GM12891 (cell line): ENCODE measurements around the gene SATB1.

ENCODE experiments used
- DNase-seq: peaks from one replicate; pipeline ENCODE4 v3.0.0; 2011; ENCODE audit warnings: low spot score; ENCODE audit not compliant: insufficient read length
- FAIRE-seq: peaks from 2 replicates; lab custom pipeline; 2011; peaks lifted over from hg19 to GRCh38; lab: Jason Lieb, UNC
- PAX5 ChIP-seq: IDR thresholded peaks from 2 replicates; pipeline ENCODE4 v1.6.1; 2011; ENCODE audit warnings: low read length, moderate library complexity, mild to moderate bottlenecking; ENCODE audit not compliant: insufficient read depth, severe bottlenecking
- POLR2A ChIP-seq: IDR thresholded peaks from 2 replicates; pipeline ENCODE4 v1.6.1; 2011; ENCODE audit warnings: low read depth, low read length, control low read depth
- POLR2AphosphoS5 ChIP-seq: IDR thresholded peaks from 2 replicates; pipeline ENCODE4 v1.6.1; 2011; ENCODE audit warnings: low read depth, low read length, control low read depth
- POU2F2 ChIP-seq: IDR thresholded peaks from 2 replicates; pipeline ENCODE4 v1.6.1; 2011; ENCODE audit warnings: low read depth, mild to moderate bottlenecking, control low read depth, low read length, moderate library complexity
- SPI1 ChIP-seq: IDR thresholded peaks from 2 replicates; pipeline ENCODE4 v1.6.1; 2011; ENCODE audit warnings: low read depth, low read length, control low read depth
- TAF1 ChIP-seq: IDR thresholded peaks from 2 replicates; pipeline ENCODE4 v1.6.1; 2011; ENCODE audit warnings: low read depth, low read length, control low read depth

Gene SATB1

DNA sequence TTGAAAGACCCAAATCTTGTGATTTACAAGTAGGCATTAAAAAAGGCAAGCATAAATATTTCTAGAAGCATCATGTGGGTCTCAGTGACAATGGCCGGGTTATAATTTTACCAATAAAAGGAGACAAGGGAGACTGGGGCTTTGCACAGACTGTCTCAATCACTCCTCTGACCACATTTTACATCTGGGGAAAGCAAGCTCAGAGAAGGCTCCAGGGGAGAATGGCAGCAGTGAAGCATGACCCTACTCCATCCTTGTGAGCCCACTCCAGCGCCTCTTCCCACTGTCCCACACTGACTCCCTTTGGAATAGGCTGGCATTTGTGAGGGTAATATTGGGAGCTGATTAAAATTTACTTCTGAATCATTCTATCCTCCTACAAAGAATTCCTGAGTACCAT, 61.8 kb downstream of the SATB1 start:
- FAIRE-seq (no peak), DNase-seq (no peak)
- TF ChIP-seq PAX5 = no peak
- no peak for TF ChIP-seq SPI1
- TF ChIP-seq POLR2AphosphoS5 = no peak

DNA sequence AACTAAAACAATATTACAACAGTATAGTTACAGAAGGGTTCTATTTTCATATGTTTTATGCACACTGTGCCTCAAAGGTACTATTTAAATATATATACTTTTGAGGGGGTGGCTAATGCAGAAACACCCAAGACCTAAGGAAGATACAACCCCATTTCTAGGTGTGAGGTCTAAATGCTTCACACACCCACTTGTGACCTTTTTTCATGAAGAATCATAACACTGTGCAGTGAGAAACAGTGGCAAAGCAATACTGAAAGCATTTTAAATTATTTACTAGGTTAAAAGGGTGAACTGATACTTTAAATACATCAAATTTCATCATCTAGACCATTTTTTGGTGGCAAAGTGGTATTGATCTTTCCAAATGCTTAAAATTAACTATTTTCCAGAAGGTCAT, 67.4 kb downstream of the SATB1 start:
- no peak for DNase-seq
- TF ChIP-seq TAF1 (no peak), POU2F2 (no peak), POLR2AphosphoS5 (no peak), POLR2A (no peak), PAX5 (no peak), SPI1 (no peak)
- no peak for FAIRE-seq

- FAIRE-seq (no peak), DNase-seq (no peak)
- TF ChIP-seq POLR2AphosphoS5 (no peak), SPI1 (no peak), POU2F2 (no peak), TAF1 (no peak), POLR2A (no peak), PAX5 (no peak)
Observed at GRCh38 chr3:18355832-18356231, 69.3 kb downstream of the SATB1 start.

- DNase-seq (no peak), FAIRE-seq (no peak)
Observed at GRCh38 chr3:18354701-18355100, 70.4 kb downstream of the SATB1 start.

DNA sequence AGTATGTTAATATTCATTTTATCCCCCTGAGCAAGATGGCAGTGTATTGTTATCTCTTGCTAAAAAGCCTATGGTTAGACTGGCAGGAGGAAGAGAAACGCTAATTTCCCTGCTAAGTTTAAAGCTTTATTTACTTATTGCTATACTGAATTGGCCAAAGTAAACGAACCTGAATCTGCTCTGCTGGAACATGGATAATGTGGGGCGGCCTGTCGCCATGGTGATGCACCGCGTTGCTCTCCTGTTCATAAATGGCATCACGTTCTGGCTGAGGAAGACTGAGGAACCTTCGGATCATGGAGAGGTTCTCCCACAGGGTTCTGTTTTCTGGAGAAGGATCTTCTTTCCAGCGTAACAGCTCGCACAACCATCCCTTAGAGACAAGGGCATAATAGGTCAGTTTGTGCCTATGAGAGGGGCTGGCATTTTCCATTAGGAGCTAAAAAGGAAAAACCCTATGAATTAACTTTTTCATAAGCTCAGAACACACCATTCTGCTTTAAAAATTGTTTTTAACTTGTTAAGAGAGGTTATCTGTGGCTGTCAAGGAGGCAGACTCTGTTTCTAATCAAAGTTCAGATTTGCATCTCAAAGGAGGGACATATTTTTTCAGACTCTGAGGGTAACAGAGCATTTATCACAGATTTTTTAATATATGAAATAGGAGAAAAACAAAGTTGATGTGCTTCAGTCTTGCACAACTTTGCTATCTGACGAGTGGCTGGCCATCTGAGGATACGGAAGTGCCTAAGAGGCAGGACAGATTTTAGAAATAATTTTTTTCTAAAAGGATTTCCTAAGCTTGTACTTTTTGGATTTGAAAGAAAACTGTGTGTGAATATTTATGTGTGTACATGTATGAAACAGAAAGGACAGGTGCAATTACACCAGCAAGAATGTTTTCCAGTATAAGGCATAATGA, 73.1 kb downstream of the SATB1 start:
- FAIRE-seq (no peak), DNase-seq (no peak)
- TF ChIP-seq POLR2A = no peak
- TF ChIP-seq SPI1 = no peak
- no peak for TF ChIP-seq PAX5
- TF ChIP-seq POU2F2 = no peak
- no peak for TF ChIP-seq POLR2AphosphoS5
- no peak for TF ChIP-seq TAF1

More at GRCh38 chr3:18354701-18355100, 70.4 kb downstream of the SATB1 start:
- TF ChIP-seq POLR2A (no peak), PAX5 (no peak), SPI1 (no peak), POU2F2 (no peak), TAF1 (no peak), POLR2AphosphoS5 (no peak)

DNA sequence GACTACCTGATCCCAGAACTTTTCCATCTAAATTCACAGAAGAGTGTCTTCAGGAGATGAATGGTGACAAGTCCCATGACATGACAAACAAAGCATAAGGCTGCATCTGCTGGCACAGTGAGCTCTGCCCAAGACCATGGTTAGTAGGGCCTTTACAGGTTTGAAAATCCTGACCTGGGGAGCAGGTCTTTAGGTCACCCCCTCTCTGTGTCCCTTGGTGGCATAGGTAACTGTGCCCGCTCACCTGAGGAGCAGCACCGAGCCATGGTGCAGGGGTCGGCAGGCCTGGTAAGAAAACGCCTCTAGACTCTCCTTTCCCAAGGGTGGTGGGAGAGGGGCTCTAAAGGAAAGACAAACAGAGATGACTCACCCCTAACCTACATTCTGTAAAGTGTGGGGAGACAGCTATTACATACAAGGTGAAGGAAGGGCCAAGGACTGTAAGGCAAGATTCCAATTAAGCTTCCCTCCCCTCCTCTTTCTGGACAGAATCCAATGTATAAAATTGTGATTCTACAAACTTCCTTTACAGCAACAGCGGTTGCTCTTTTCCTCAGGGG, 74.0 kb downstream of the SATB1 start:
- DNase-seq (no peak), FAIRE-seq (no peak)
- no peak for TF ChIP-seq POU2F2
- TF ChIP-seq SPI1 = no peak
- TF ChIP-seq TAF1 = no peak
- no peak for TF ChIP-seq PAX5
- no peak for TF ChIP-seq POLR2A
- TF ChIP-seq POLR2AphosphoS5 = no peak

DNA sequence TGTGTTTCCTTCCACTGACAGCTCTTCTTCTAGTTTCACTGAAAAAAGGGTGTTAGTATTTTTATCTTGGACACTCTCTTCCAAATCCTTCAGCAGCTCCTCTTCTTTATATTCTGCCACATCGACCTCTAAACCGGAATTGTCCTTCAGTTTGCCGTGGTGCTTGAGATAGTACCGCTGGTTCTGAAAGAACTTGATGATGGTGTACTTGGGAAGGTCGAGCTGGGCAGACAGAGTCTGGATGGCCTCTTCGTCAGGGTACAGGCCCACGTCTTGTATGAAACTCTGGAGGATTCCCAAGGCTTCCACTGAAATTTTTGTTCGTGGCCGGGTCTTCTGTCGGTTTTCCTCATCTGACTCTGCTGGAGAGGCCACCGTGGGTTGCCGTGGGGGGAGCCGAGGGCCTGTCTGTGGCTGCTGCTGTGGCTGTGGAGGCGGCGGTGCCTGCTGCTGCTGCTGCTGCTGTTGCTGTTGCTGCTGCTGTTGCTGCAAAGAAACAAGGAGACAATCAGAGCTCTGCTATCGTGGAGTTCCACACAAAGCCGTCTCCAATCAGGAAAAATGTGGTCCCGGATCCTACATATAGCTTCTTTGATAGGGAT, 75.8 kb downstream of the SATB1 start:
- DNase-seq = no peak
- no peak for TF ChIP-seq POU2F2
- no peak for TF ChIP-seq POLR2A
- no peak for TF ChIP-seq TAF1
- no peak for TF ChIP-seq PAX5
- TF ChIP-seq POLR2AphosphoS5 = no peak
- no peak for TF ChIP-seq SPI1
- FAIRE-seq = no peak

DNA sequence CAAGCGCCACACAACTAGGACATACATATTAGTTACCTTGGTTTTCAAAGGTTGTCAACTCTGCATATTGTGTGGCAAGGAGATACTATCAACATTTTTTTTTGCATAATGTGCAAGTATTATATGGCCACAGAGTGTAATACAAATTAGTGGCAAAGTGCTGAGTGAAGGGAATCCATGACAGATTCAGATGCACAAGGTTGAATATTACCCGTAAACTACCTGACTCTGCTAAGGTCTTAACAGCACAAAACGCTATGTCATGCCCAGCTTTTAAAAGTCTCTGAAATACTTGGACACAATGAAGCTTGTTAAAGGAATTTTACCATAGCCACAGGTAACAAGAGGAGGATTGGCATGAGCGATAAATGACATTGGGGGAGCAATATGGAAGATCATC, 79.0 kb downstream of the SATB1 start:
- FAIRE-seq (no peak), DNase-seq (no peak)
- TF ChIP-seq POLR2AphosphoS5 (no peak), PAX5 (no peak), SPI1 (no peak), POLR2A (no peak), POU2F2 (no peak), TAF1 (no peak)

GRCh38 chr3:18345015-18345367, 80.1 kb downstream of the SATB1 start:
- FAIRE-seq (no peak), DNase-seq (no peak)
- TF ChIP-seq TAF1 (no peak), POLR2AphosphoS5 (no peak), POU2F2 (no peak), POLR2A (no peak), PAX5 (no peak), SPI1 (no peak)
